ENCODE data around the gene MSANTD7.
"Not testable (repeated sequence)": the region's sequence is repeated elsewhere in the genome, so short reads cannot be mapped to it uniquely, and the experiment has no call there.

MSANTD7 gene

DNA sequence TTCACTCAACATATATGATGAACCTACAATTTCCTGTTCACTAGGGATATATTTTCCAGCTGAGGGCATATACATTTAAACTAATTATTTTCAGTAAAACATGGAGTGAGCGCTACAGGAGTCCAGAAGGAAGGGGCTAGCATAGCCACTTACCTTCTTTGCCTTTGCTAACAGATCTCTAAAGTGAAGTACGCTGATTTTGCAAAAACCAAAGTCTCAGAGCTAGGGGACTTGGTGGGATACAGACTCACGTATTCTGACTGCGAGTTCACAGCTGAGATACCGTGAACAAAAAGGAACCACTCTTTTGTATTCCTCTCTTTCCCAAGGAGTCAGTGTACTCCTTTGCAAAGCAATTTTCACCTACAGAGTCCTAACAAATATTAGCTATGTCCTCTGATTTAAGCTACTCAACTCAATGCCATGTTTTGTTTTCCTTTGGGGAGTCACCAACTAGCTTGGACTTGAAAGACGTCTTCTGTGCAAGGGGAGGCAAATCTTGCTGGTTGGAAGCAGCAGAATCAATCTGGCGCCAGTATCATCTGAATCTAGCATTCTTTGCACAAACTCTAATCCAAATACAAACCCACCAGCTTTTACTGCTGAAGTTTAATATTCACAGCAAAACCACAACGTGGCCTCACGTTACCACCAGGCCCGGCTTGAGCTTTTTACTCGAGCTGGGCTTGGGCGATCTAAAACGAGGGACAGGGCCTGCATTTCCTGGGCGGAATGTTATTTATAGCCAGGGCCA, 926 bp upstream of the MSANTD7 start:
- no peak for DNase-seq (ENCODE audit: low read depth)

DNA sequence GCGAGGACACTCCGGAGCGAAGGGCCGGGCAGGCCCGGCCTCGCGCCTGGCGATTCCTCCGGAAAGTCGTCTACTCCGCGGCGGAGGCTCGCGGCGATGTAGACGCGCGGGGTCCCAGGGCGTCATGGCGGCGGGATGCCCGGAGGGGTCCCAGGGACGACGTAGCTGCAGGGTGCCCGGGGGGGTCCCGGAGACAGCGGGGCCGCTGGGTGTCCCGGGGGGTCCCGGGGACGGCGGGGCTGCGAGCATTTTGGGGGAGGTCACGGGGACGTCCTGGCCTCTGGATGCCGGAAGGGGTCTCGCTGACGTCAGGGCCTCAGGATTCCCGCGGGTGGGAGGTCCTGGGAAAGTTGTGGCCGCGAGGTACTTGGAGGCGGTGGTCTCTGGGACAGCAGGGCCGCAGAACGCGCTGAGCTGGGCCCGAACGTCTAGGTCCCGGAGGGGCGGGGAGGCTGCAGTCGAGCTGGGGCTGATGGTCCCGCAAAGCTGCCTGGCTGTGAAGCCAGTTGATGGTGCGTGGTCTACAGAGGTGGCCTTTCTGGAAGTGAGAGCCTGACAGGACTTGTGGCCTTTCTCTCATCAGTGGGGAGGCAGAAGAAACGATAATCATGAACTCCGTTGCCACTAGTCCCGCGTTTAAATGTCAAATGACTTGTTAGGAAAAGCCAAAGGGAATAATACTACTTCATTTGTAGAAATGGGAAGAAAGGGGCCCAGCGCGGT, 637 bp downstream of the MSANTD7 start:
- DNase-seq (ENCODE audit: low read depth) = no peak

DNA sequence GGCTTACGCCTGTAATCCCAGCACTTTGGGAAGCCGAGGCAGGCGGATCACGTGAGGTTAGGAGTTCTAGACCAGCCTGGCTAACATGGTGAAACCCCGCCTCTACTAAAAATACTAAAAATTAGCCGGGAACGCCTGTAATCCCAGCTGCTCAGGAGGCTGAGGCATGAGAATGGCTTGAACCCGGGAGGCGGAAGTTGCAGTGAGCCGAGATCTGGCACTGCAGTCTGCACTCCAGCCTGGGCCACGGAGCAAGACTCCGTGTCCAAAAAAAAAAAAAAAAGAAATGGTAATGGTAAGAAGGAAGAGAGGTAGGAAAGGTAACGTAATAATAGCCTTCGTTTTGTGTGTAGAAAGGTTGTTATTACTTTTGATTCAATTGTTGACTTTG, 1.2 kb downstream of the MSANTD7 start:
- DNase-seq (ENCODE audit: low read depth) = no peak

DNA sequence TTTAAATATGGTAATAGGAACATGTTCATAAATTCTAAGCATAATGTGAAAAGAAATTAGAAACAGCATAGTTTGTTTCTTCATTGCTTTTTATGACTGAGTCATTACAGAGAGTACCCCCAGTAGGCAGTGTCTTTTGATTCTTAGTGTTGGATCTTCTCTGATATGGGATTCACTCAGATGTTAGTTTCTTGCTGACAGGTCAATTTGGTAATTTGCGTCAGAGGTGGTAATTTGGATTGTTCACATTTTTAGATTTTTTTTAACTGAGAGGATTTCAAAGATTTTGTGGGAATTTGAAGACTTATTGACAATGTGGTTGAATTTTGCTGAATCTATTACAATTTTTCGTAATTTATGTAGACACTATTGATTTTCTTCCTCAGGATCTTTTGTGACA, 2.1 kb downstream of the MSANTD7 start:
- DNase-seq (ENCODE audit: low read depth) = no peak

DNA sequence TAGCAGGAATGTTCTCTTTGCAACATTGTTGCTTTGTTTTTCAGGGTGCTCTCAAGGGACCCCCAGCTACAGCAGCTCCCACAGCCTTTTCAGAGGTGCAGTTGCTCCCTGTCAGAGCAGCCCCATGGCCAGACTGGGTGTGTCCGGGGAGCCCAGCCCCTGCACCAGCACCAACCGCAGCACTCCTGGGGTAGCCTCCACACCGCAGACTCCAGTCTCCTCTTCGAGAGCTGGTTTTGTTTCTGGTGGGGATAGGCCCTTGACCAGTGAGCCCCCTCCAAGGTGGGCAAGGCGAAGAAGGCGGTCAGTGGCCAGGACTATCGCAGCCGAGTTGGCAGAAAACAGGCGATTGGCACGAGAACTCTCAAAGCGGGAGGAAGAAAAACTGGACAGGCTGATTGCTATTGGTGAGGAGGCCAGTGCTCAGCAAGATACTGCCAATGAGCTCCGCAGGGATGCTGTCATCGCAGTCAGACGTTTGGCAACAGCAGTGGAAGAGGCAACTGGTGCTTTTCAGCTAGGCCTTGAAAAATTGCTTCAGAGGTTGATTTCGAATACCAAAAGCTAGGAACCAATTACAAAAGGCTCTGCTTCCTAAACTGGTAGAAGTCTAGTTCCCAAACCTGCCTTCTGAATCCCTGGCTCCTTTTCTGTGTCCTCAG, 5.4 kb downstream of the MSANTD7 start:
- DNase-seq (ENCODE audit: low read depth) = no peak

DNA sequence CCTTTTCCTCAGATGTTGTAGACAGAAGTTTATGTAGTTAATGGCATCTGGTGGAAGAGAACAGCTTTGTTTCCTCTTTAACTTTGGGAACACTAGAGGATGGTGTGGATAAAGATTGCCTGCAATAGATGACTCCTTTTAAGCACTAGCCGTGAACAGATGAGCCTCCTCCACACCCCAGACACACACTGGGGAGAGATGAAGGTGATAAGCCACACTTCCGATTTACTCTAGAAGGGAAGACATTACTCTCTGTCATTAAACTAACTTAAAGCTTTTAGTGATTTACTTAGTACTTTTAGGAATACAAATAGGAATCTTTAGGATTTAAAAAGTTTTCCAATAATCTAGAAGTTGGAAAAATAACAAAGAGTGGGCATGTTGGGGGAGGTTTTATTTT, 6.8 kb downstream of the MSANTD7 start:
- DNase-seq (ENCODE audit: low read depth) = no peak

DNA sequence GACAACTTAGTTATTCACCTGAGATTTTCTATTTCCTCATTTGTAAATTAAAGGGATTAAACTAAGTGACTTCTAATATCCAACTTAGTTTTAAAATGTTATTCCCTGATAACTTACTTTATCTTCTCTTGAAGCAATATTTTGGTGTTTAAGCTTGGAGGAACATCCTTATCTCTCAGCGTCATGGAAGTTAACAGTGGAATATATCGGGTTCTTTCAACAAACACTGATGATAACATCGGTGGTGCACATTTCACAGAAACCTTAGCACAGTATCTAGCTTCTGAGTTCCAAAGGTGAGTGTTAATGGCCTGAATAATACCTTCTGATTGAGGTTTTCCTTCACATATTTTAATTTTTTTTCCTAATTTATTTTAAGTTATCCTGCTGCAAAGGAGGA, 14.1 kb downstream of the MSANTD7 start:
- DNase-seq (ENCODE audit: low read depth) = no peak

DNA sequence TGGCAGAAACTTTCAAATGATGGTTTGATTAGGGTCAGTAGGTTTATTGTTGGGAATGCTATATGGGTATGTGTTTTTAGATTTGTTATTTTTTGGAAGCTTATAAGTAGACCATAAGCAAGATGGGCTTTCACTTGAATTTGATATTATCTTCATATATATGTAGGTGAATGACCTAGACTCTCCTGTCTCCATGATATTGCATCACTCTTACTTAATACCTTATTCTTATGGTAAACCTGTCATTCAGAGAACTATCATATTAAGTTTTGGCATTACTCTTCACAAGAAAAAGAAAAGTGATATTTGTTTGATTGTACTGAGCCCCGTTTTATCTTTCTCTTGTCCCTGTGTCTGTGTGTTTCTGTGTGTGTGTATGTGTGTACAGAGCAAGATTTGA, 17.3 kb downstream of the MSANTD7 start:
- DNase-seq (ENCODE audit: low read depth) = no peak

DNA sequence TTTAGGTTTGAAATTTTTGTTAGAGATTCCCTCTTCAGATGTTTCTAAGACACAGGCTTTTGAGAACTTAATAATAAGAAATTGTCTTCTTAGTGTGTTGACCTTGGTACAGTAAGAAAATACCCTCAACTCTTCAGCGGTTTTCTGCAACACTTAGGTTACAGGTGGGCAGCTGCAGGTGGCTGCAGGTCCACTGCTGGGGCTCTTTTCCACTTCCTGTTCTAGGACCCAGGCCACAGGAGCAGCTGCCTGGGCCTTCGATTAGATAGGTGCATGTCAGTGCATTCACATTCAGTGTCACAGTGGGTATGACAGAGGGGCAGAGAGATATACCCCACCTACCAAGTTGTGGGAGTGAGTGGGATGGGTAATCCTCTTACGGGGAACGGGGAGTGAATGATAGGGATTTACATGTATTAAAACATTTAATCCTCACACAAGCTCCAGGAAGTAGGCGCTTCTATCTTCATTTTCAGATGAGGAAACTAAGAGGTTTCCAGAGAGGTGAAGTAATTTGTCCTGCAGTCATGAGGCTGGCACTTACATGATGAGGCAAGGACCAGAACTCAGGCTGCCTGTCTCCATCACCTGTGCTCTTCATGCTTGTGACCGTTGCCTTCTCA, 20.3 kb downstream of the MSANTD7 start:
- DNase-seq (ENCODE audit: low read depth) = no peak

DNA sequence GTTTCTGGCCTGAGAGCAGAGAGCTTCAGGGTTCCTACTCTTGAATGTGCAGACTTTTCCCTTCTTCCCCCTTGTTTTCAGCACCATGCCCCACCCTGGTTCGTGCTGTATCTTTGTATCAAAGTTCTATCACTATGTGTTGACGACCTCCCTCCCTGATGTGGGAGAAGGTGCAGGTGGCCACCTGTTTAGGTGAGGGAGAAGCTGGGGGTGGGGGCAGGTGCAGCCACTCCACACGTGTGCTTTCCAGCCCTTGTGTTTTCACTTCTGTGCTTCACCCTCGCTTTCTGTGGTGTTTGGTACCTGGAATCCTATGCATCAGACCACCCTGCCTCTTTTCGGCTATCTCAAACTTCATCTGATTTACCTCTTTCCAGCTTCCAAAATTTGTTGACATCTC, 20.9 kb downstream of the MSANTD7 start:
- no peak for DNase-seq (ENCODE audit: low read depth)

DNA sequence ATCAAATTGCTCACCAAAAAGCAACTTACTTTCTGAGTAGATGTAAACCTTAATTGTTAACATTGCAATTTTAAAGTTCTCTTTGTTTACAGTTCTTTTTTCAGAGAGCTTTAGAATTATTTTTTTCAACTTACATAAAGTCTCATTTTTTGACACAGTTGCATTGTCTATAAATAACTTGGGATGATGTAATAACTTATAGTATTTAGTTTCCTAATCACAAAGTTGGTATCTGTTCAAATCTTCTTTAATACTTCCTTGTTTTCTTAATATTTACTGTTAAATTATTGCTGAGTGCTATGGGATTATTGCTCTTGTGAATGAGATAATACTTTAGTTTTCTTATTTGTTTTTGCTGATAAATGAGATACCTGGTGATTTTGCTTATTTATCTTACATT, 21.7 kb downstream of the MSANTD7 start:
- DNase-seq (ENCODE audit: low read depth) = no peak

DNA sequence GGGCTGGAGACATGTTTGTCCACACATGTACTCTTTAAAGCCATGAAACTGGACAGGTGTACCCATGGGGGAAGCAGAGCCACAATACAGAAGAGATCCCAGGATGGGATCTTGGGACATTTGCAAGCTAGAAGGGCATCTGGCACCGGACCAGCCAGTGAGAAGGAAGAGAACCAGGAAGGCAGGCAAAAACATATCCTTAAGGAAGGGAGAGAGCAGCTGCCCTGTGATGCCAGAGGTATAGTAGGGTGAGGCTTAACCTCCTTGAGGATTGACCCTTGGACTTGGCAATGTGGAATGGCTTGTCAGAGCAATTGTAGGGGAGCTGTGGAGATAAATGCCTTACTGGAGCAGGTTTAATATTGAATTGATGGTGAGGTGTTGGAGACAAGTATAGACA, 22.7 kb downstream of the MSANTD7 start:
- DNase-seq (ENCODE audit: low read depth) = no peak

DNA sequence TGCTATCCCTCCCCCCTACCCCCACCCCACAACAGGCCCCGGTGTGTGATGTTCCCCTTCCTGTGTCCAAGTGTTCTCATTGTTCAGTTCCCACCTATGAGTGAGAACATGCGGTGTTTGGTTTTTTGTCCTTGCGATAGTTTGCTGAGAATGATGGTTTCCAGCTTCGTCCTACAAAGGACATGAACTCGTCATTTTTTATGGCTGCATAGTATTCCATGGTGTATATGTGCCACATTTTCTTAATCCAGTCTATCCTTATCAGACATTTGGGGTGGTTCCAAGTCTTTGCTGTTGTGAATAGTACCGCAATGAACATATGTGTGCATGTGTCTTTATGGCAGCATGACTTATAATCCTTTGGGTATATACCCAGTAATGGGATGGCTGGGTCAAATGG, 26.4 kb downstream of the MSANTD7 start:
- DNase-seq (ENCODE audit: low read depth) = not testable (repeated sequence)

DNA sequence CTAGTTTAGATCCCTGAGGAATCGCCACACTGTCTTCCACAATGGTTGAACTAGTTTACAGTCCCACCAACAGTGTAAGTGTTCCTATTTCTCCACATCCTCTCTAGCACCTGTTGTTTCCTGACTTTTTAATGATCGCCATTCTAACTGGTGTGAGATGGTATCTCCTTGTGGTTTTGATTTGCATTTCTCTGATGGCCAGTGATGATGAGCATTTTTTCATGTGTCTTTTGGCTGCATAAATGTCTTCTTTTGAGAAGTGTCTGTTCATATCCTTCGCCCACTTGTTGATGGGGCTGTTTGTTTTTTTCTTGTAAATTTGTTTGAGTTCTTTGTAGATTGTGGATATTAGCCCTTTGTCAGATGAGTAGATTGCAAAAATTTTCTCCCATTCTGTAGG, 26.8 kb downstream of the MSANTD7 start:
- not testable (repeated sequence) for DNase-seq (ENCODE audit: low read depth)

DNA sequence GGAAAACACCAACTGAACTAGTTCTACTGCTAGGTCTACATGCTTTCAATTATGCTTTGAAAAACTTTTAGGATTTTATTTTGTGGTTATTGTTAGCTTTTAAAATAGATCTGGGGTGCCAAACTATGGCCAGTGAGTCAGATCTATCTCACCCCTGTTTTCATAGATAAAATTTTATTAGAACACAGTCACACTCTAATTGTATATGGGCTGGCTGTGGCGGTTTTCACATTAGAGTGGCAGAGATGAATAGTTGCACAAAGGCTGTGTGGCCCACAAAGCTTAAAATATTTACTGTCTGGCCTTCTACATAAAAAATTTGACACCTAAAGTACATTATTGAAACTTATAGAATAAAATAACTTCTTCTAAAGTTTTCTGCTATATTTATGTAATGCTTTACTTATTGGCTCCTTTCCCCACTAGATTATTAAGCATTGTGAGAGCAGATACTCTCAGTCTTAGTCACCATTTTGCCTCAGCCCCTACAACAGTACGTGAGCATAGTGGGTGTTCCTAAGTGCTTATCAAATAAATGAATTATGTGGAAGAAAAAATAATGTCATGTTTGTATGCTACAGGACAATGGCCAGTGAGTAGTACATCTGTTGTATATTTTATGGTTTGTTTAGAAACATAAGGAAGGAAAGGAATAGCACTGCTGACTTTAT, 35.1 kb downstream of the MSANTD7 start:
- DNase-seq (ENCODE audit: low read depth) = no peak

DNA sequence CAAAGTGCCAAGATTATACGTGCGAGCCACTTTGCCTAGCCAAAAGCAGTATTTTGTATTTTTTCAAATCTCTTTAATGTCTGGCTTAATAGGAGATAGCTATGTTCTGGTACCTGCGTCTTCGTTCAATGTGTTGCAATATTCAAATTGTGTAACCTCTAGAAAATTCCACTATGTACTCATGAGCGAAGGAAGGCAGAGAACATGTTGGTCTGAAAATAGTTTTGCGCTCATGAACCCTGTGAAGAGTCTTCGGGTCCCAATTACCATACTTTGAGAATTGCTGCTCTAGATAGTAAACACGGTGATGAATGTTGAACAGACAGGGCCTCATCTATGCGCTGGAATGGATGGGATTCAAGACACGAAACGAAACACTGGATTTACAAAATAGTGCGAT, 37.8 kb downstream of the MSANTD7 start:
- DNase-seq (ENCODE audit: low read depth) = no peak

DNA sequence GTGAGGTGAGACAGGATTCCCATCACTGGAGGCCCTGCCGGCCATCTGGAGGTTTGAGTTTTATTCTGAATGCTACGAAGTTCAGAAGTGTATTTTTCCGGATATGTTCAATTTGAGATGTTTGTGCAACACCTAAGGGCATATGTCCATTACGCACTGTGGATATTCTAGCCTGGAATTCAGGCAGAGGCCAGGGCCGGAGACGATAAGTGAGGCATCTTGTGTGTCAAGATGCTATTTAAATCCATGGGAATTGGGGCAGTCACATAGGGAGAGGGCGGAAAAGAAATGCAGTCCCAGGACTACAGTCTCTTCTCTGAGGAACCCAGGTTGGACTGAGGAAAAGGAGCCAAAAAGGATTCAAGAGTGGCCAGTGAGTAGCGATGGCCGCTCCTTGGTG, 38.7 kb downstream of the MSANTD7 start:
- DNase-seq (ENCODE audit: low read depth) = no peak

DNA sequence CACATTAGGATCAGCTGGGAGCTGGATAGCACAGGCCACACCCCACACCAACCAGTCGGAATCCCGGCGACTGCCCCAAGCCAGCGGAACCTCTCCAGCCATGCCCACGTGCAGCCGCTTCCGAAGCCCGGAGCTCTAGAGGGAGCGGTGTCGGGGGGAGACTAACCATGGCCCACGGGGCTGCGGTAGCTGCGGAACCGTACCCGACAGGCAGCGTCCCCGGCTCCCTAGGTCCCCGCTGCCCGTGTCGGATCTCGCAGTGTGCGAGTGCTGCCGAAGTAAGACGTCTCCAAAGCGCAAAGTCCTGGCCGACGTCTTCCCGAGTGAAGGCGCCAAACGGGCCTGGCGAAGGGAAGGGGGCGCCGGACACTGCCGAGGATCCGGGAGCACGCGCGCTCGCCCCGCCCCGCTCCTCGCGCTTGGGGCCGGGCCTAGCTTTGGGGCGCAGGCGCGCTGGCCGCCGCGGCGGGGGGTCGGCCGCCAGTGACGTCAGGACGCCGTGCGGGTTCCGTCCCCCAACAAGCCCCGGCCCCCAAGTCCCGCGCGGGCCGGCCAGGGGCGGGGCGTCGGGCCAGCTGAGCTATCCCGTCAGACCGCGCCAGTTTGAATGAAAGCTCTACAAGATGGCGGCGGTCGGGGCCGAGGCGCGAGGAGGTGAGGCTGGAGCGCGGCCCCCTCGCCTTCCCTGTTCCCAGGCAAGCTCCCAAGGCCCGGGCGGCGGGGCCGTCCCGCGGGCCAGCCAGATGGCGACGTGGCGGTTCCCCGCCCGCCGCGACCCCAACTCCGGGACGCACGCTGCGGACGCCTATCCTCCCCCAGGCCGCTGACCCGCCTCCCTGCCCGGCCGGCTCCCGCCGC, 40.4 kb downstream of the MSANTD7 start, which contains the start of gene SUV39H2:
Gene SUV39H2 (plus strand): TSS at position 601 of the 858 bp plus-strand sequence. CDS start 23 bp downstream, at position 624.
- peak; percentile 44 for DNase-seq (ENCODE audit: low read depth)

DNA sequence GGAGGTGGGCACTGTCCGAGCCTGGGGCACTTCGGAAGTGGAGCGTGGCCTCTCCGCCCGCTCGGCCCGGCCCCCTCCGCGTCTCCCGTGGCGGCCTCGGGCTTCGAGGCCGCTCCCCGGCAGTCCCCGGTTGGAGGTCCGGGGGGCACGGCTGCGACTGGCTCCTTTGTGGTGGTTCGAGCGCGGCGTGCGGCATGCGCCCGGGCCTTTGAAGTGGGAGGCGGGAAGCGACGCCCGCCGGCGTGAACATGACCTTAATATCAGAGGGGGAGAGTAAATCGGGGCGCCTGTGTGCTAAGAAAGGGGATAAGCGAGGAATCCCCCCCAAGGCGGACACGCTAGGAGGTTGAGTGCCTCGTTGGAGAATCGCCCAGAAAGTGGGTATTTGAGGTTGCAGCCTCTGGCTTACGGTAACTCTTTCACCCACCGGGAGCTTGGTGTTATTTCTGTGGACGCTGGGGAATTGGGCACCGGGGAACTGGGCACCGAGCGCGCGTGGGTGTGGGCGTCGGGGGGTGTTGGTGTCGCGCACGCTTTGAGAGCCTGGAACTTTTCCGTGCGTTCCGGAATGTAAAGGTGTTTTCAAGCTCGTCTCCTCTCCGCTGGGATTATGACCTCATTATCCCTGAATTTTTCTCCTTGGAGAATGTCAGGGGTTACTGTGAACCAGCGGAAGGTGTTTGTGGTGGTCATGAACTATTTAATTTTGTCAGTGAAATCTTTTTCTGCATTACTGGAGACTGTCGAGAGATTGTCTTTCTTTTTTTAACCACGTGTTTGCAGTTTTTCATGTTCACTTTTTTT, 41.2 kb downstream of the MSANTD7 start:
- DNase-seq (ENCODE audit: low read depth) = no peak

DNA sequence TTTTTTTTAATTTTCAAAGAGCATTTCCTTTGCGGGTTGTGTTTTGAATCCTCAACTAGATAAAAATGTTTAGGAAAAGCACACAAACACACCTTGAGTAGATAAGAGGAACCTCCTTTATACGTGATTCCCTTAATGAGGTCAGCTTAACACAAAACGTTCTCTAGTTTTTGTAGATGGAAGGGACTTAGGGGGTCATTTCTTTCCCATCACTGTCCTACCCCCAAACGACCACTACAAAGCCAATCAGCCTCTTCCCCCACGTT, 41.8 kb downstream of the MSANTD7 start:
- DNase-seq (ENCODE audit: low read depth) = no peak

DNA sequence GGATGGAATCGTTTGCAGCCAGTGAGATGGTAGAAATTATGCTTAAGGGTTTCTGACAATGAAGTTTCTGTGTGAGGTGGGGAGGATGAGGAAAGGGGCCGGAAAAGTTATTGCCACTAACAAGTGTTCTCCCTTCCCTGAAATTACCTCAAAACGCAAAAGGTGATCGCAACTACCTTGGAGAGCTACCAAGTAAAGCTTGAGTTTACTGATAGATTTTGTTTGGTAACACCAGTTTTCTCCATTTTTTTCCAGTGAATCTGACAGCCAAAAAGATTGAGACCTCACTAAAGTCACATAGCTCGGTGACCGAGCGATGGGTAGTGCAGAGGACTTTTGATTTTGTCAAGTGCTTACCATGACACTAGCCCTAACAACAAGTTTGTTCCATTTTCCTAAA, 42.1 kb downstream of the MSANTD7 start:
- DNase-seq (ENCODE audit: low read depth) = no peak
